Activated CD4-positive, alpha-beta T cell treated with anti-CD3 and anti-CD28 coated beads, Interleukin-2, amount 10 ng/mL, durations not matched to agents 24 days and 14 days (primary cell): ENCODE data around the gene CNPY3. TPM values are rescaled to one million over a fixed set of nuclear protein-coding genes. Genes with fewer than 3 reads are reported as not detected.

ENCODE experiments used
- DNase-seq: peaks from one replicate; pipeline ENCODE4 v3.0.0; 2022
- H3K27ac Mint-ChIP-seq: one replicate; pipeline ENCODE4 v1.8.0; 2022; ENCODE audit warnings: mild to moderate bottlenecking, mixed read lengths
- H3K27me3 Mint-ChIP-seq: one replicate; pipeline ENCODE4 v1.8.0; 2022; ENCODE audit warnings: mixed read lengths
- H3K36me3 Mint-ChIP-seq: one replicate; pipeline ENCODE4 v1.8.0; 2022; ENCODE audit warnings: low read depth, mild to moderate bottlenecking, mixed read lengths
- H3K4me1 Mint-ChIP-seq: one replicate; pipeline ENCODE4 v1.8.0; 2021; ENCODE audit warnings: mixed read lengths
- H3K4me3 Mint-ChIP-seq: one replicate; pipeline ENCODE4 v1.8.0; 2022; ENCODE audit warnings: mild to moderate bottlenecking, moderate library complexity, mixed read lengths
- H3K9me3 Mint-ChIP-seq: one replicate; pipeline ENCODE4 v1.8.0; 2021; ENCODE audit warnings: mixed read lengths
- intact Hi-C: fragments of 100-400 bp; cut with micrococcal nuclease; formaldehyde crosslinking; loops from one replicate; pipeline ENCODE4 v1.15.1; 2023
- total RNA-seq: library from RNA; stranded (reverse); gene quantifications from 2 replicates; pipeline ENCODE4 v1.2.3, GENCODE V29; 2022

Gene CNPY3
- total RNA-seq, 1 donor from 2014 or later: 49.0 TPM

GRCh38 chr6:42958125-42958524 is 28.8 kb downstream of the CNPY3 start:
- Mint-ChIP-seq H3K9me3 (no peaks in the 10 kb centered on the region), H3K4me1 (peaks cover 9% of the 10 kb centered on the region), H3K4me3 (no peak overlapping the region), H3K36me3 (peaks cover 13% of the 10 kb centered on the region), H3K27me3 (peaks cover 9% of the 10 kb centered on the region), H3K27ac (no peak overlapping the region)
- no peak for DNase-seq
- intact Hi-C loops: no loop called here

DNA sequence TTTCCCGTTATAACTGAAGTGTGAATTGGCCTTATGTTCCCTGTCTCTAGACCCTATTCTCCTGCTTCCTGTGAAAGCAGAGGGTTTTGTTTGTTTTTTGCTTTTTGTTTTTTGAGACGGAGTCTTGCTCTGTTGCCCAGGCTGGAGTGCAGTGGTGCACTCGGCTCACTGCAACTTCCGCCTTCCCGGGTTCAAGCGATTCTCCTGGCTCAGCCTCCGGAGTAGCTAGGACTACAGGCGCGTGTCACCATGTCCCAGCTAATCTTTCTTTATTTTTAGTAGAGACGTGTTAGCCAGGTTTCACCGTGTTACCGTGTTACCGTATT is 30.6 kb downstream of the CNPY3 start:
- H3K4me3 Mint-ChIP-seq: peak overlapping the region; percentile 73
- DNase-seq: no peak
- intact Hi-C loops: no loop called here
- peaks cover 9% of the 10 kb centered on the region for H3K4me1 Mint-ChIP-seq
- H3K9me3 Mint-ChIP-seq: no peaks in the 10 kb centered on the region
- H3K27ac Mint-ChIP-seq: no peak overlapping the region
- H3K27me3 Mint-ChIP-seq: peaks cover 9% of the 10 kb centered on the region
- peaks cover 17% of the 10 kb centered on the region for H3K36me3 Mint-ChIP-seq

DNA sequence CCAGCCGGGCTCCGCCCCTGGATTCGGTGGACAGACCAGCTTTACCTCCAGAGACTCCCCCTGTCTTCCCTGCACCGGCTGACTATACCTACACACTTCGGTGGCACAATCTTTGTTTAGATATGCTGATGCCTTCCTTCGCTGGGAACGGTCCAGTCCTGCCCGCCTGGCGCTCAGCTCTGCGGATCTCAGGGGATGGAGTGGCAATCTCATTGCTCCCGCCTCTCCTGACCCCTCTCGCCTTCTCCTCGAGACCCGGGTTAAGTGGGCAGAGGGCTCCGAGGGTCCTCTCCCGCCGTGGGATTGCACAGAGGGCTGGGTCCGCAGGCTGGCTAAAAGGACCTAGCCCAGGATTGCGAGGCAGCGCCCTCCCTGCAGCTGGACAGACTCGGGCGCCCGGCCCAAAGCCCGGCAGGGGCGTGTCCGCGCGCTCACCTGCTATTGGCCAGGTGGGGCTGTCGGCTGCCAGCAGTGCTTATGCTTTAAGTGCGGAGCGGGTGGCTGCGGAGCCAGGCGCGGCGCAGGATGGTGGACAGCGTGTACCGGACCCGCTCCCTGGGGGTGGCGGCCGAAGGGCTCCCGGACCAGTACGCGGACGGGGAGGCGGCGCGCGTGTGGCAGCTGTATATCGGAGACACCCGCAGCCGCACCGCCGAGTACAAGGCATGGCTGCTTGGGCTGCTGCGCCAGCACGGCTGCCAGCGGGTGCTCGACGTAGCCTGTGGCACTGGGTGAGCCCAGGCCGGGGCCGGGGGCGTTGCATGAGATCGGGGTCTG is 31.2 kb downstream of the CNPY3 start, which contains the start of gene GNMT:
TSS of gene GNMT (plus strand) at position 512 of the 777 bp plus-strand sequence. CDS start at position 526, 14 bp downstream.
- intact Hi-C loops: no loop called here
- peak within 1 kb of the TSS; percentile 73 for H3K4me3 Mint-ChIP-seq
- peaks cover 18% of the 10 kb centered on the region for H3K36me3 Mint-ChIP-seq
- peak; percentile 80 for DNase-seq
- H3K4me1 Mint-ChIP-seq: peaks cover 9% of the 10 kb centered on the region
- H3K9me3 Mint-ChIP-seq: no peaks in the 10 kb centered on the region
- no peak within 1 kb of the TSS for H3K27ac Mint-ChIP-seq
- H3K27me3 Mint-ChIP-seq: peaks cover 9% of the 10 kb centered on the region

- DNase-seq: no peak
- peaks cover 9% of the 10 kb centered on the region for H3K27me3 Mint-ChIP-seq
- H3K4me3 Mint-ChIP-seq: peak overlapping the region; percentile 73
- H3K4me1 Mint-ChIP-seq: peaks cover 9% of the 10 kb centered on the region
- H3K9me3 Mint-ChIP-seq: no peaks in the 10 kb centered on the region
- peaks cover 21% of the 10 kb centered on the region for H3K36me3 Mint-ChIP-seq
- intact Hi-C loops: no loop called here
- no peak overlapping the region for H3K27ac Mint-ChIP-seq
These were observed 31.8 kb downstream of the CNPY3 start for GRCh38 chr6:42961020-42961470.

DNA sequence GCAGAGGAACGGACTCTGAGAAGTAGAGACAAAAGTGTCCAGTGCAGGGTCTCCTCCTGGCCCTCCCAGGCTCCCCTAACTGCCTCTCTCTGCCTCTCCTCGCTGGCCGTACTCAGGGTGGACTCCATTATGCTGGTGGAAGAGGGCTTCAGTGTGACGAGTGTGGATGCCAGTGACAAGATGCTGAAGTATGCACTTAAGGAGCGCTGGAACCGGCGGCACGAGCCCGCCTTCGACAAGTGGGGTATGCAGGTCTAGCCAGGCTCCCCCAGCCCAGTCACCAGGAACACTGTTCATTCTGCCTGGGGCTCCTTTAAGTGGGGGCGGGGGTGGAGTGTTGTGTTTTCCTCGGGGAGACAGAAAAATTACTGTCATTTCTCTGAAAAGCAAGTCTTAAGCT is 32.8 kb downstream of the CNPY3 start:
- Mint-ChIP-seq H3K27me3 (peaks cover 9% of the 10 kb centered on the region), H3K36me3 (peaks cover 25% of the 10 kb centered on the region), H3K27ac (no peak overlapping the region), H3K4me3 (no peak overlapping the region), H3K9me3 (no peaks in the 10 kb centered on the region), H3K4me1 (peaks cover 9% of the 10 kb centered on the region)
- intact Hi-C loops: no loop called here
- no peak for DNase-seq

GRCh38 chr6:42962502-42963178 is 33.4 kb downstream of the CNPY3 start:
- peaks cover 9% of the 10 kb centered on the region for H3K27me3 Mint-ChIP-seq
- intact Hi-C loops: no loop called here
- no peak overlapping the region for H3K27ac Mint-ChIP-seq
- H3K36me3 Mint-ChIP-seq: peaks cover 26% of the 10 kb centered on the region
- H3K4me1 Mint-ChIP-seq: peaks cover 9% of the 10 kb centered on the region
- no peak for DNase-seq
- peak overlapping the region; percentile 32 for H3K4me3 Mint-ChIP-seq
- no peaks in the 10 kb centered on the region for H3K9me3 Mint-ChIP-seq

DNA sequence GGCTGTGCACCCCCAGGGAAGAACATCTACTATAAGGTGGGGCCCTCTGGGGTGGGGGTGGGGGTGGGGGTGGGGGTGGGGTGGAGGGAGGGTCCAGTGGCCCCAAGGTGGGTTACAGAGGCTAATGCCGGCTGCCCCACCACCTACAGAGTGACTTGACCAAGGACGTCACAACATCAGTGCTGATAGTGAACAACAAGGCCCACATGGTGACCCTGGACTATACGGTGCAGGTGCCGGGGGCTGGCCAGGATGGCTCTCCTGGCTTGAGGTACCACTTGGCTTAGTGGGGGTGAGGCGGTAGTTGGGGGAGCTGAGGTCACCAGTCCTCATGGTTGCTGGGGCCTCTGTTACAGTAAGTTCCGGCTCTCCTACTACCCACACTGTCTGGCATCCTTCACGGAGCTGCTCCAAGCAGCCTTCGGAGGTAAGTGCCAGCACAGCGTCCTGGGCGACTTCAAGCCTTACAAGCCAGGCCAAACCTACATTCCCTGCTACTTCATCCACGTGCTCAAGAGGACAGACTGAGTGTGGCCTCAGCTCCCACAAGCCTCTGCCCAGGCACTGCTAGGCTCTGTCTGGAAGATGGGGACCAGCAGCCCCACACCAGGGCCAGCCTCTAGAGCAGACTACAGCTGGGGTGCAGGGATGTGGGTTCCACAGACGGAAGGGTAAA is 34.0 kb downstream of the CNPY3 start:
- Mint-ChIP-seq H3K36me3 (peaks cover 27% of the 10 kb centered on the region), H3K4me3 (no peak overlapping the region), H3K27ac (no peak overlapping the region), H3K4me1 (peaks cover 9% of the 10 kb centered on the region), H3K9me3 (no peaks in the 10 kb centered on the region), H3K27me3 (peaks cover 9% of the 10 kb centered on the region)
- DNase-seq: no peak
- intact Hi-C loops: no loop called here

DNA sequence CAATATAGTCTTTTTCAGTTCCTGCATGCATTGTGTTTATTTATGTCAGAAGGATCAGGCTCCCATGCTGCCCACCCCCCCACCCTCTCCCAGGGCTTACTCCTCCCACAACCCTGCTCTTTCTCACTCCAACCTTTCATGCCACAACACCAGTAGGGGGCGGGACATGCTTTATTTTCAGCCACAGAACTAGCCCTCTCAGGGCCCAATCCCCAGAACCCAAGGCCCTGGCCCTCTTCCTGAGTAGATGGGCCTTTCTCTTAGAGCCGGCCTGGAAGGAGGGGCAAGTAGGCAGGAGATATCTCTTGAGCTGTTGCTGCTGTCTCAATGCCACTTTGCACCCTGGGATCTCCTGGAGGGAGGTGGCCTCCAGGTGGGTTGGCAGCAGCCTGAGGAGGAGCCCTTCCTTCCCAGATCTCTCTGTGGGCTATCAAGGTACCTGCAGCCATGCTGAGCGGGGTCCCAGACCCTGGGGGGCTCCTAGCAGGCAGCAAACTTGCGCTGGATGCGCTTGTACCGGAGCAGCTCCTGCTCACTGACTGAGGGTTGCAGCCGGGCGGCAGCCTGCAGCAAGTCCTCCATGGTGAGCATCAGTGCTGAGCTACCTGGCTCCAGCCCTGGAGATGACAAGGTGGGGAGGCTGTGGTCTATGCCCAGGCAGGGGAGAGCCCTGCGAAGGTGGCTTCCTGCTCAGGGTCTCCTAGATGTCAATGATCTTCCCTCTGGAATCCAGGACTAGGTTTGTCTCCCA is 34.8 kb downstream of the CNPY3 start:
- H3K27me3 Mint-ChIP-seq: peaks cover 9% of the 10 kb centered on the region
- intact Hi-C loops: no loop called here
- no peaks in the 10 kb centered on the region for H3K9me3 Mint-ChIP-seq
- no peak overlapping the region for H3K27ac Mint-ChIP-seq
- H3K4me3 Mint-ChIP-seq: no peak overlapping the region
- H3K4me1 Mint-ChIP-seq: peaks cover 9% of the 10 kb centered on the region
- H3K36me3 Mint-ChIP-seq: peaks cover 30% of the 10 kb centered on the region
- DNase-seq: peak; percentile 80

- H3K36me3 Mint-ChIP-seq: peaks cover 38% of the 10 kb centered on the region
- DNase-seq: no peak
- H3K27me3 Mint-ChIP-seq: no peaks in the 10 kb centered on the region
- no peaks in the 10 kb centered on the region for H3K9me3 Mint-ChIP-seq
- intact Hi-C loops: no loop called here
- H3K4me1 Mint-ChIP-seq: peaks cover 2% of the 10 kb centered on the region
- no peak overlapping the region for H3K4me3 Mint-ChIP-seq
- H3K27ac Mint-ChIP-seq: no peak overlapping the region
These were observed 37.3 kb downstream of the CNPY3 start for GRCh38 chr6:42966571-42966970.

DNA sequence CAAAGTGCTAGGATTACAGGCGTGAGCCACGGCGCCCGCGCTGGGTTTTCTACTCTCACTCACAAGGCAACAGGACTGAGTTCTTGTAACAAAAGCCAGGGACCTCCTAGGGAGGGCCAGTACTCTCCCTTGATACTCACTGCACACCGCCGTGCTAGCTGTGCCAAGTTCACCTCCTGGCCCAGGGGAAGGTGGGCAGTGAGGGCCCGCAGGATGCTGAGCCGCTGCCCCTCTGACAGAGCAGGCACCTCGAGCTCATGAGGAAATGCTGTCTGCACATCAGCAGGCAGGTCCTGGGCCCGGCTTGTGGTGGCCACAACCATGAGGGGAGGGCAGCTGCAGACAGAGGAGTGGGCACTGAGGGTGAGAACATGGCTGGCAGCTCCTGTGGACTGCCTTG is 37.9 kb downstream of the CNPY3 start:
- H3K27ac Mint-ChIP-seq: no peak overlapping the region
- no peaks in the 10 kb centered on the region for H3K27me3 Mint-ChIP-seq
- peaks cover 2% of the 10 kb centered on the region for H3K4me1 Mint-ChIP-seq

DNA sequence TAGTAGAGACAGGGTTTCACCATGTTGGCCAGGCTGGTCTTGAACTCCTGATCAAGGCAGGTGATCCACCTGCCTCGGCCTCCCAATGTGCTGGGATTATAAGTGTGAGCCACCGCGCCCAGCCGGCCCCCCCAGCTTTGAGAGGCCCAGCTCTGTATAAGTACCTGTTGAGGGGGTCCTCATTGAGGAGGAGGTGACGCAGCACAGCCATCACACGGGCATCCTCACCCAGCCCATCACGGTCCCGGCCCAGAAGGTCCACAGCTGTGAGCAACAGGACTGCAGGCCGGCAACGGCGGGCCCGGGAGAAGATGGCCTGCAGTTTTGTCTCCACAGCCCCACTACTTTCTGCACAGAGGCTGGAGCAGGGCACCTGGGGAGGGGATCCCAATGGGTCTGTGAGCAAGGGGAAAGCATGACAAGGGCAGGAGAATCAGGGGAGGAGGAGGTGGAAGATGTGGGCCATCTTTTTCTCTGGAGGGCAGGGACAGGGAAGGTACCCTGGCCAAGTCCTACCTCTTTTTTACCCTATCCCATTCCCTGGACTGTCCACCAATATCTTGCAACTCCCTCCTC is 38.9 kb downstream of the CNPY3 start:
- no peaks in the 10 kb centered on the region for H3K9me3 Mint-ChIP-seq
- H3K4me3 Mint-ChIP-seq: no peak overlapping the region
- intact Hi-C loops: no loop called here
- no peaks in the 10 kb centered on the region for H3K27me3 Mint-ChIP-seq
- peaks cover 2% of the 10 kb centered on the region for H3K4me1 Mint-ChIP-seq
- DNase-seq: no peak
- no peak overlapping the region for H3K27ac Mint-ChIP-seq
- H3K36me3 Mint-ChIP-seq: peaks cover 28% of the 10 kb centered on the region

More for the DNA sequence above, 37.9 kb downstream of the CNPY3 start:
- no peak overlapping the region for H3K4me3 Mint-ChIP-seq
- DNase-seq: no peak
- intact Hi-C loops: no loop called here
- H3K36me3 Mint-ChIP-seq: peaks cover 36% of the 10 kb centered on the region
- H3K9me3 Mint-ChIP-seq: no peaks in the 10 kb centered on the region

DNA sequence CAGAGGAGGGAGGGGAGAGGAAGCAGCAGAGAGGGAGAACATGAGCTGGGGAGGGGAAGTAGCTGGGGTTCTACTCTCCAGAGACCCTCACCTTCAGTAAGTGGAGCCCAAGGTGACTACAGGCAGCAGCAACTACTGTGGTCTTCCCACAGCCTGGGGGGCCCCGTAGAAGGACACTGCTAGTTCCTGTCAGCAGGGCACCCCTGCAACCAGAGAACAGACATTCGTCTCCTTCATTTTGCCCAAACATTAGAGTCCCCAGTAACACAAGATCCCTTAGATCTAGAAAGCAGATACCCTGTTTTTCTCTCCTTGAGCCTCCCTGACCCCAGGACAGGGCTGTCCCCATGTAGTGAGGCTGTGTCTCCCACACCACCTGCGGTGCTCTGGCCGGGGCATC is 39.5 kb downstream of the CNPY3 start:
- H3K27me3 Mint-ChIP-seq: no peaks in the 10 kb centered on the region
- peaks cover 29% of the 10 kb centered on the region for H3K36me3 Mint-ChIP-seq
- no peaks in the 10 kb centered on the region for H3K9me3 Mint-ChIP-seq
- no peak for DNase-seq
- H3K27ac Mint-ChIP-seq: no peak overlapping the region
- intact Hi-C loops: no loop called here
- H3K4me3 Mint-ChIP-seq: no peak overlapping the region
- H3K4me1 Mint-ChIP-seq: peaks cover 3% of the 10 kb centered on the region

DNA sequence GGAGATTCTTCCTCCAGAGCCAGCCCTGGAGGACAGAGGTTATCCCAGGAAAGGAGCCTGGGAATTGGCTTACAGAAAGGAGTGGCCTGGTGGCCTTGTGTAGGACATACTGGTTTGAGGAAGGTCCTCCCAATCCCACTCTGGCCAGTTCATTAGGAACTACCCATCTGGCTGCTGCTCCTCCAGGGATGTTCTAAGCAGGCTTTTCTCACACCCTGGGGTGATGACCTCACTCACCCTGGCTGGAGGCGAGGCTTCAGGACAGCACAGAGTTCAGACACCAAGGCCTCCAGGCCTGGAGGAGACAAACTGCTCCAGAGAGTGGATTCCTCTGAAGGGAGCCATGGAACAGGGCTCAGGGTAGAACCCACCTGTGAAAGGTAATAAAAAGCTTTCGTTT is 40.2 kb downstream of the CNPY3 start:
- peaks cover 30% of the 10 kb centered on the region for H3K36me3 Mint-ChIP-seq
- DNase-seq: no peak
- H3K9me3 Mint-ChIP-seq: no peaks in the 10 kb centered on the region
- H3K27me3 Mint-ChIP-seq: no peaks in the 10 kb centered on the region
- peaks cover 5% of the 10 kb centered on the region for H3K4me1 Mint-ChIP-seq
- no peak overlapping the region for H3K4me3 Mint-ChIP-seq
- H3K27ac Mint-ChIP-seq: no peak overlapping the region
- intact Hi-C loops: no loop called here
